HG03342 (cell line): ENCODE measurements around the gene MBOAT2.
"Not testable (repeated sequence)": the region's sequence is repeated elsewhere in the genome, so short reads cannot be mapped to it uniquely, and the experiment has no call there.

Experiments
- ATAC-seq: cut with Tn5 transposase; IDR thresholded peaks from one replicate; pipeline ENCODE4 v1.9.1; 2021; ENCODE audit warnings: mild to moderate bottlenecking, moderate library complexity; ENCODE audit not compliant: unreplicated experiment

The MBOAT2 gene

GRCh38 chr2:8902757-8903156, 100.7 kb downstream of the MBOAT2 start:
- not testable (repeated sequence) for ATAC-seq

- ATAC-seq, result not testable (repeated sequence)
Observed at GRCh38 chr2:8897206-8897605, 106.3 kb downstream of the MBOAT2 start.

GRCh38 chr2:8896671-8897070, 106.8 kb downstream of the MBOAT2 start:
- not testable (repeated sequence) for ATAC-seq

GRCh38 chr2:8895087-8895912, 108.2 kb downstream of the MBOAT2 start:
- not testable (repeated sequence) for ATAC-seq

- no peak for ATAC-seq
Observed at GRCh38 chr2:8893978-8894820, 109.3 kb downstream of the MBOAT2 start.

- no peak for ATAC-seq
Observed at GRCh38 chr2:8893474-8893873, 110.0 kb downstream of the MBOAT2 start.

GRCh38 chr2:8892111-8892510, 111.4 kb downstream of the MBOAT2 start:
- ATAC-seq, result no peak

- ATAC-seq, result no peak
Observed at GRCh38 chr2:8889978-8890377, 113.5 kb downstream of the MBOAT2 start.

GRCh38 chr2:8888963-8889362, 114.5 kb downstream of the MBOAT2 start:
- ATAC-seq, result no peak

GRCh38 chr2:8886876-8887275, 116.6 kb downstream of the MBOAT2 start:
- ATAC-seq, result no peak

- ATAC-seq, result no peak
Observed at GRCh38 chr2:8886202-8886518, 117.3 kb downstream of the MBOAT2 start.

- ATAC-seq, result no peak
Observed at GRCh38 chr2:8885449-8886201, 117.9 kb downstream of the MBOAT2 start.

- no peak for ATAC-seq
Observed at GRCh38 chr2:8884812-8885211, 118.7 kb downstream of the MBOAT2 start.

GRCh38 chr2:8882094-8882493, 121.4 kb downstream of the MBOAT2 start:
- no peak for ATAC-seq

- no peak for ATAC-seq
Observed at GRCh38 chr2:8877894-8878293, 125.6 kb downstream of the MBOAT2 start.

- ATAC-seq, result no peak
Observed at GRCh38 chr2:8877332-8877731, 126.2 kb downstream of the MBOAT2 start.

- no peak for ATAC-seq
Observed at GRCh38 chr2:8876628-8877027, 126.9 kb downstream of the MBOAT2 start.

- ATAC-seq, result peak; percentile 56
Observed at GRCh38 chr2:8872821-8873432, 130.6 kb downstream of the MBOAT2 start.

- no peak for ATAC-seq
Observed at GRCh38 chr2:8870441-8870840, 133.0 kb downstream of the MBOAT2 start.

- no peak for ATAC-seq
Observed at GRCh38 chr2:8867363-8867762, 136.1 kb downstream of the MBOAT2 start.
